Inflammatory macrophage treated with lipopolysaccharide for 4 hours (primary cell): ENCODE data around the gene TSPAN1.
A peak's percentile ranks its signal among the peaks of the same experiment; 100 is the strongest.

Experiments
- DNase-seq: peaks from one replicate; pipeline ENCODE4 v3.0.0-alpha.2; 2020

The TSPAN1 gene

GRCh38 chr1:46188295-46189030 is 13.6 kb downstream of the TSPAN1 start:
- no peak for DNase-seq

GRCh38 chr1:46190539-46190938 is 15.7 kb downstream of the TSPAN1 start:
- DNase-seq, result no peak

- no peak for DNase-seq
Measured at GRCh38 chr1:46191033-46191701, 16.3 kb downstream of the TSPAN1 start.

- no peak for DNase-seq
Measured at GRCh38 chr1:46192171-46192570, 17.3 kb downstream of the TSPAN1 start.

GRCh38 chr1:46193285-46193684 is 18.4 kb downstream of the TSPAN1 start:
- DNase-seq, result no peak

- DNase-seq, result no peak
Measured at GRCh38 chr1:46193984-46194570, 19.2 kb downstream of the TSPAN1 start.

GRCh38 chr1:46194641-46195193 is 19.8 kb downstream of the TSPAN1 start:
- DNase-seq, result no peak

- DNase-seq, result no peak
Measured at GRCh38 chr1:46196609-46197008, 21.7 kb downstream of the TSPAN1 start.

GRCh38 chr1:46197560-46197963 is 22.7 kb downstream of the TSPAN1 start:
- no peak for DNase-seq

GRCh38 chr1:46197964-46198811 is 23.3 kb downstream of the TSPAN1 start, which contains the start of gene POMGNT1:
POMGNT1 (minus strand) TSS chr1:46198434; CDS start chr1:46197821, 613 bp downstream.
- DNase-seq, result peak; percentile 71

GRCh38 chr1:46199233-46199749 is 24.4 kb downstream of the TSPAN1 start:
- no peak for DNase-seq

GRCh38 chr1:46203738-46204405 is 29.0 kb downstream of the TSPAN1 start:
- DNase-seq, result no peak

- no peak for DNase-seq
Measured at GRCh38 chr1:46204406-46204742, 29.5 kb downstream of the TSPAN1 start.

GRCh38 chr1:46205141-46205540 is 30.3 kb downstream of the TSPAN1 start:
- no peak for DNase-seq

- no peak for DNase-seq
Measured at GRCh38 chr1:46205791-46206190, 30.9 kb downstream of the TSPAN1 start.

- DNase-seq, result no peak
Measured at GRCh38 chr1:46206399-46206798, 31.5 kb downstream of the TSPAN1 start.

GRCh38 chr1:46210561-46210960 is 35.7 kb downstream of the TSPAN1 start:
- no peak for DNase-seq

- no peak for DNase-seq
Measured at GRCh38 chr1:46211051-46211450, 36.2 kb downstream of the TSPAN1 start.

- no peak for DNase-seq
Measured at GRCh38 chr1:46215504-46215903, 40.6 kb downstream of the TSPAN1 start.

GRCh38 chr1:46218443-46218842 is 43.6 kb downstream of the TSPAN1 start:
- DNase-seq, result no peak

GRCh38 chr1:46219551-46220520 is 44.9 kb downstream of the TSPAN1 start:
- DNase-seq, result no peak
